ENCODE measurements around the gene SPPL2B.
"Not testable (repeated sequence)": the region's sequence is repeated elsewhere in the genome, so short reads cannot be mapped to it uniquely, and the experiment has no call there.

The SPPL2B gene, protein sequence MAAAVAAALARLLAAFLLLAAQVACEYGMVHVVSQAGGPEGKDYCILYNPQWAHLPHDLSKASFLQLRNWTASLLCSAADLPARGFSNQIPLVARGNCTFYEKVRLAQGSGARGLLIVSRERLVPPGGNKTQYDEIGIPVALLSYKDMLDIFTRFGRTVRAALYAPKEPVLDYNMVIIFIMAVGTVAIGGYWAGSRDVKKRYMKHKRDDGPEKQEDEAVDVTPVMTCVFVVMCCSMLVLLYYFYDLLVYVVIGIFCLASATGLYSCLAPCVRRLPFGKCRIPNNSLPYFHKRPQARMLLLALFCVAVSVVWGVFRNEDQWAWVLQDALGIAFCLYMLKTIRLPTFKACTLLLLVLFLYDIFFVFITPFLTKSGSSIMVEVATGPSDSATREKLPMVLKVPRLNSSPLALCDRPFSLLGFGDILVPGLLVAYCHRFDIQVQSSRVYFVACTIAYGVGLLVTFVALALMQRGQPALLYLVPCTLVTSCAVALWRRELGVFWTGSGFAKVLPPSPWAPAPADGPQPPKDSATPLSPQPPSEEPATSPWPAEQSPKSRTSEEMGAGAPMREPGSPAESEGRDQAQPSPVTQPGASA
- 4.2 to 23.6 (median 11.0) reads per million in 17 experiments for total RNA-seq

- DNase-seq: peak; percentile 97 to 99 (median 97)
Measured at GRCh38 chr19:2328401-2329148, at the start of gene SPPL2B, which contains the start of gene LSM7. SPPL2B (plus strand) TSS chr19:2328684; CDS start chr19:2328710, 26 bp downstream. LSM7 (minus strand) TSS chr19:2328586; CDS start chr19:2328566, 20 bp downstream.

DNA sequence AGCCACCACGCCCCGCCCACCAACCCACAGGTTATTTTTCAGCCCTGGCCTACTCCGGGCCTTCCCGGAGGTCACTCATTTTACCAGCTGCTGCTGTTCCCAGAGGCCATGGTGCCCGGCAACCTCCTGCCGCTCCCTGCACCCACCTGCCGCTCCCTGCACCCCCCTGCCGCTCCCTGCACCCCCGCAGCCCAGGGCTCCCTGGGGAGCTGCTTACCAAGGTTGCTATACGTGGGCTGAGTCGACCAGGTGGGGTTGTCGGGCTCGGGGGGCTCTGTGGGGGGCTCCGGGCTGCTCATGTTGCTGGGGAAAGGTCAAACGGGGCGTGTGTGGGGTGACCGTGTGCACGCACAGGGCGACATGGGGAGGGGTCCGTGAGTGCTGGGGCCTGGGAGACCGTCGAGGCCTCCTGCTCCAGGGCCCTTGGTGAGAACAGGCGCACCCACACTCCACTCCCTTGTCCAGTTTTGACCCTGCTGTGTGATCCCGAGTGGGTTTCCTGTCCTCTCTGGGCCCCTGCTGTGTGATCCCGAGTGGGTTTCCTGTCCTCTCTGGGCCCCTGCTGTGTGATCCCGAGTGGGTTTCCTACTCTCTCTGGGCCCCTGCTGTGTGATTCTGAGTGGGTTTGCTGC lies 47.7 kb upstream of the SPPL2B start:
- DNase-seq: no peak

DNA sequence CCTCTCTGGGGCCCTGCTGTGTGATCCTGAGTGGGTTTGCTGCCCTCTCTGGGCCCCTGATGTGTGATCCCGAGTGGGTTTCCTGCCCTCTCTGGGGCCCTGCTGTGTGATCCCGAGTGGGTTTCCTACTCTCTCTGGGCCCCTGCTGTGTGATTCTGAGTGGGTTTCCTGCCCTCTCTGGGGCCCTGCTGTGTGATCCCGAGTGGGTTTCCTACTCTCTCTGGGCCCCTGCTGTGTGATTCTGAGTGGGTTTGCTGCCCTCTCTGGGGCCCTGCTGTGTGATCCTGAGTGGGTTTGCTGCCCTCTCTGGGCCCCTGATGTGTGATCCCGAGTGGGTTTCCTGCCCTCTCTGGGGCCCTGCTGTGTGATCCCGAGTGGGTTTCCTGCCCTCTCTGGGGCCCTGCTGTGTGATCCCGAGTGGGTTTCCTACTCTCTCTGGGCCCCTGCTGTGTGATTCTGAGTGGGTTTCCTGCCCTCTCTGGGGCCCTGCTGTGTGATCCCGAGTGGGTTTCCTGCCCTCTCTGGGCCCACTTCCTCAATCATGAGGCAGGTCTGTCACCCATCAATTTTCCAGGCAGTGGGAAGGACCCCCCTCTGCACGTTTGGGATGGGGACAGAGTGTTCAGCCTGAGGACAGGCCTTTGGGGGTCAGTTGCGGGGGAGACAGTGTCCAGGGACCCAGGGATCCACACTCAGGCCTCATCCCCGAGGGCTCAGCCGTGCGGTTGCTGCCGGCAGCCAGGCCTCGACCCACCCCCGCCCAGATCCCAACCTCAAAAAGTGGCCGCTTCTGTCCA lies 47.0 kb upstream of the SPPL2B start:
- not testable (repeated sequence) for DNase-seq

- DNase-seq: peak; percentile 77 to 91 (median 86)
Measured at GRCh38 chr19:2282062-2282861, 46.2 kb upstream of the SPPL2B start, which contains the start of gene PEAK3. PEAK3 (minus strand) TSS chr19:2282175; CDS start chr19:2280931, 1,244 bp downstream.

- no peak for DNase-seq
Measured at GRCh38 chr19:2282862-2283237, 45.6 kb upstream of the SPPL2B start.

DNA sequence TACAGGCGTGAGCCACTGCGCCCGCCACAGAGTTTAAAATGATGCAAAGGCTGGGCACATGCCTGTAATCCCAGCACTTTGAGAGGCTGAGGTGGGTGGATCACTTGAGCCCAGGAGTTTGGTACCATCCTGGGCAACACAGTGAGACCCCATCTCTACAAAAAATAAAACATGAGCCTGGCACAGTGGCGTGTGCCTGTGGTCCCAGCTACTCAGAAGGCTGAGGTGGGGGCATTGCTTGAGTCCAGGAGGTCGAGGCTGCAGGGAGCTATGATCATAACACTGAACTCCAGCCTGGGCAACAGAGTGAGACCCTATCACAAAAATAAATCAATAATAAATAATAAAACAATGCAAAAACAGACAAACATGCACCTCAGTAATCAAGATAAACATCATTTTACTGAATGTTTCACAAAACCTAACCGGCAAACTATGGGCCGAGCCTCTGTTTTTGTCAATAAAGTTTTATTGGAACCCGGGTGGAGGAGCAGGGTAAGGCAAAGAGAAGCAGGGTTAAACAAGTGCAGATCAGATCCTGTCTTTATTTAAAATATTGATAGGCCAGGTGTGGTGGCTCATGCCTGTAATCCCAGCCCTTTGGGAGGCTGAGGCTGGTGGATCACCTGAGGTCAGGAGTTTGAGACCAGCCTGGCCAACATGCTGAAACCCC lies 44.5 kb upstream of the SPPL2B start:
- no peak for DNase-seq

GRCh38 chr19:2286402-2287140 lies 41.9 kb upstream of the SPPL2B start:
- no peak for DNase-seq

DNA sequence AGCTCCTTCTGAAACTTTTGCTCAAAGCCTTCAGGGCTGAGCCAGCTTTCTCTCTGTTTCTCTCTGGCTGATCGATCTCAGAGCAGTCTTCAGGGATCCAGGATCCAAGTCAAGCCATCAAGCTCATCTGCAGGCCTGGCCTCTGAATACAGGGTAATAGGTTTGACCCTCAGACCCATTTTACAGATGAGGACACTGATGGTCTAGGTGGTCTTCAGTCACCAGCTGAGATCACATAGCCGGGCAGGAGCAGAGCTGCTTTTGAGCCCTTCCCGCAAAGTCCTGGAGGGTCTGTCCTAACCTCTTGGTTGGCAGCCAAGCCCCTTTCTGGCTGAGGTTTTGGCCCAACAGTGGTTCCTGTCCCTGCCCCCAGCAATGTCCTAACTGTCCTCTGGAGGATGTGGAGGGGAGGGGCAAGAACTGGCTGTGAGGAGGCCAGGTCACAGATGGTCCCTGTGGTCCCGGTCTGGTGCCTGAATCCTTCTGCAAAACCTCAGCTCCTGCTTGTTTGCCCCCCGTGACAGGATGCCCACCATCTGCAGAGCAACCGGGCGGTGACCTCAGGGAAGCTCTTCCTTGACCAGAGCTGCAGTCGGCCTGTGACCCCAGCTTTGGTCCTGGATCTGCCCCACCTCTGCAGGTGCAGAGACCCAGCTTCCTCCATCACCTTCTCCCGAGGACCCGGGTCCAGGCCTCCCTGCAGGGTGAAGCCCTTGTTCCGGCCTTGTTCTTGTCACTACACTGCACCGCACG lies 40.7 kb upstream of the SPPL2B start:
- no peak for DNase-seq

GRCh38 chr19:2288338-2288817 lies 40.1 kb upstream of the SPPL2B start:
- DNase-seq: no peak

DNA sequence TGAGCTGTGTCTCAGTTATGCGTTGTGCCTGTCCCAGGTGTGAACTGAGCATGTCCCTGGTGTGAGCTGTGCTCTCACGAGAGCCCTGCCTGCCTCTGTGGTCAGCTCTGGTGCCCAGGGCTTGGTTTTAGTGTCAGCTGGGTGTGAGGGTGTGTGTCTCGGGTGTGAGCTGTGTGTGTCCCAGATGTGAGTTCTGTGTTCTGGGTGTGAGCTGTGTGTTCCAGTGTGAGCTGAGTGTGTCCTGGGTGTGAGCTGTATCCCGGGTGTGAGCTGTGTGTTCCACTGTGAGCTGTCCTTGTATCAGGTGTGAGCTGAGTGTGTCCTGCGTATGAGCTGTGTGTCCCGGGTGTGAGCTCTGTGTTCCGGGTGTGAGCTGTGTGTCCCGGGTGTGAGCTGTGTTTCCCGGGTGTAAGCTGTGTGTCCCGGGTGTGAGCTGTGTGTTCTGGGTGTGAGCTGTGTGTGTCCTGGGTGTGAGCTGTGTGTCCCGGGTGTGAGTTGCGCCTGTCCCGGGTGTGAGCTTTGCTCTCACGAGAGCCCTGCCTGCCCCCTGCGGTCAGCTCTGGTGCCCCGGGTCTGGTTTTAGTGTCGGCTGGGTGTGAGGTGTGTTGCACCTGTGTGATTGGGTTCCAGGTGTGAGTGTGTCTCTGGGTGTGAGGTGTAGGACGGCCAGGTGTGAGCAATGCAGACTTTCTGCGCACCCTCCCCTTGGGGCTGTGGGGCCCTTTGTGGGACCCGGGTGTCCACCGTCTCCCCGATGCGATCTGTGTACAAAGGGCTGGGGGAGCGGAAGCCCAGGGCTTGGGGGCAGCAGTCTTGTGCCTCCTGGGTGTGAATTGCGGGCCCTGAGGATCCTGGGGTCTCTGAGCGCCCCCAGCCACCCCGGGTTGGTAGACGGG lies 39.4 kb upstream of the SPPL2B start:
- no peak for DNase-seq

DNA sequence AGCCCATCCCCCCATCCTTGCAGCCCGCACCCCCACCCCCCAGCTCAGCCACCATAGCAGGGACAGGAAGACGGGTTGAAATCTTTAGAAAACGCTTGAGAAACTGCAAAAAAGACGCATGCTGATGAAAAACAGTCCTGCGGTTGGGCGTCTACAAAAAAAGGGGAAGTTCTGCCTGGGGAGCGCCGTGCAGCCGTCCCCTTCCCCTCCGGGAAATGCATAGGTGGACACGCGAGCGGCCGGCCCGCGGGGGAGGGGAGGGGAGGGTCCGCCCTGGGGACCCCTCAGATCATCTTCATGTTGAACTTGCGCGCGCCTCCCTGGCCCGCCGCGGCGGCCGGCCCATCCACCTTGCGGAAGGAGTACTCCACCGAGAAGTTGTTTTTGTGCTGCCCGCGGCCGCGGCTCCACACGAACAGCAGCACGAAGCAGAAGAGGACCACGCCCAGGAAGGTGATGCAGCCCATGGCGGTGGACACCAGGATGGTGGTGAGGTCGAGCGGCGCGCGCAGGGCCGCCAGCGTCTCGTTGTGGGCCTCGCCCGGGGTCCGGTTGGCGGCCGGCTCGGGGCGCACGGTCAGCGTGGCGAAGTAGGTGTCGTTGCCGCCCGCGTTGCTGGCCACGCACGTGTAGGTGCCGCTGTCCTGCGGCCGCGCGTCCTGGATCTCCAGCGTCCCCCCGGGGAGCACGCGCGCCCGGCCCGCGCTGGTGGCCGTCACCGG lies 38.6 kb upstream of the SPPL2B start:
- peak; percentile 85 to 93 (median 89) for DNase-seq

DNA sequence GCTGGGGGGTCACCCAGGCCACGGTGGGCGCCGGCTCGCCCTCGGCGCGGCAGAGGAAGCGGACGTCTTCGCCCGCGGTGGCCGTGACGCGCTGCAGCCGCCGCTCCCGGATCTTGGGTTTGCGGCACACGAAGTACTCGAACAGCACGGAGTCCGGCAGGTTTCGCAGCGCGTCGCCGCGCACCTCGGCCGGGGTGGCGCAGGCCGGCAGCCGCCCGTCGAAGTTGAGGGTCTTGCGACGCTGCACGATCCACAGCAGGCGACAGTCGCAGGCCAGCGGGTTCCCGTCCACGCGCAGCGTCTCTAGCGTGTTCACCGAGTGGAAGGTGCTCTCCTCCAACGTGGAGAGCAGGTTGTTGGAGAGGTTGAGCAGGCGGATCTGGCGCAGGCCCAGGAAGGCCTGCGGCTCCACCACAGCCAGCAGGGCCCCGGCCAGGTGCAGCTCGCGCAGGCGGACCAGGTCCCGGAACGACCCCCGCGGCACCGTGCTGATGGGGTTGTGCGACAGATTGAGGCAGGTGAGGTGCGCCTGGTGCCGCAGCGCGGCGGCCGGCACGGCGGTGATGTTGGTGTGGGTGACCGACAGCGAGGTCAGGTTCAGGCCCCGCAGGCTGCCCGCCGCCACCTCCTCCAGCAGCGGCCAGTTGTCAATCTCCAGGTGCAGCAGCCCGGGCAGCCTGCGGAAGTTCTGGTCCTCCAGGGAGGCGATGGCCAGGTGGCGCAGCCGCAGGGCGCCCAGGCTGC lies 37.9 kb upstream of the SPPL2B start:
- peak in 3 of 4 experiments; percentile 41 to 64 (median 58) for DNase-seq

DNA sequence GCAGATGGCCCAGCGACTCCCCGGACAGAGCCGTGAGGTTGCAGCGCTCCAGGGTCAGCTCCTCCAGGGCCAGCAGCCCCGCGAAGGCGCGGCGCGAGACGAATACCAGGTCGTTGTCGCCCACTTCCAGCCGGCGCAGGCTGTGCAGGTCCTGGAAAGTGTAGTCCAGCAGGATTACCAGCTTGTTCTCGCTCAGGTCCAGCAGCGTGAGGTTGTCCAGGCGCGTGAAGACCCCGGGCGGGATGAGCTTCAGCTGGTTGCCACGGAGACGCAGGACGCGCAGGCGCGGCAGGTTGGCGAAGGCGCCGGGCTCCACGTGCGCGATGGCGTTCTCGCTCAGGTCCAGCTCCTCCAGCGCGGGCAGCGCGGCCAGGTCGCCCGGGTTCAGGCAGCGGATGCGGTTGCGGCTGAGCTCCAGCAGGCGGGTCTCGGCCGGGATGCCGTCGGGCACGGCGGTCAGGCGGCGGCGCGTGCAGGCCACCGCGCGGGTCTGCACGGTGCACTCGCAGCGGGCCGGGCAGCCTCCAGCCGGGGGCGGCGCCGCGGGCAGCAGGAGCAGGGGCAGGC lies 37.2 kb upstream of the SPPL2B start:
- no peak for DNase-seq

GRCh38 chr19:2294687-2295335 lies 33.7 kb upstream of the SPPL2B start:
- no peak for DNase-seq

GRCh38 chr19:2296141-2296540 lies 32.3 kb upstream of the SPPL2B start:
- DNase-seq: no peak
